ENCODE results near the gene CYTH1.

DNA sequence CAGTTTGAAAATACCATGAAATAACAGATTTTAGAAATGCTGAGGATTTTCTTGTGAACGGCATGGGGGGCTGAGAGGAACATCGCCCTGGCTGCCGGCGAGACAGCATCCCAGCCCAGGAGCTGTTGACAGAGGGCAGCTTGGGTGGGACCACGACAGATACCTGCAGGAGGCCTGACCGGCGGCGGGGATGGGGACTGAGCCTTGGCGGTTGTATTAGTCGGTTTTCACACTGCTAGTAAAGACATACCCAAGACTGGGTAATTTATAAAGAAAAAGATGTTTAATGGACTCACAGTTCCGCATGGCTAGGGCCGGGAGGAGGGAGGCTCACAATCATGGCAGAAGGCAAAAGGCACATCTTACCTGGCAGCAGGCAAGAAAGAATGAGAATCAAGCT lies 122.5 kb downstream of the CYTH1 start:
- no peak for TF ChIP-seq EZH2 (IDR thresholded peaks at IDR 0.05; ENCODE audit: borderline replicate concordance, low read length)
- TF ChIP-seq, protein P1, sequence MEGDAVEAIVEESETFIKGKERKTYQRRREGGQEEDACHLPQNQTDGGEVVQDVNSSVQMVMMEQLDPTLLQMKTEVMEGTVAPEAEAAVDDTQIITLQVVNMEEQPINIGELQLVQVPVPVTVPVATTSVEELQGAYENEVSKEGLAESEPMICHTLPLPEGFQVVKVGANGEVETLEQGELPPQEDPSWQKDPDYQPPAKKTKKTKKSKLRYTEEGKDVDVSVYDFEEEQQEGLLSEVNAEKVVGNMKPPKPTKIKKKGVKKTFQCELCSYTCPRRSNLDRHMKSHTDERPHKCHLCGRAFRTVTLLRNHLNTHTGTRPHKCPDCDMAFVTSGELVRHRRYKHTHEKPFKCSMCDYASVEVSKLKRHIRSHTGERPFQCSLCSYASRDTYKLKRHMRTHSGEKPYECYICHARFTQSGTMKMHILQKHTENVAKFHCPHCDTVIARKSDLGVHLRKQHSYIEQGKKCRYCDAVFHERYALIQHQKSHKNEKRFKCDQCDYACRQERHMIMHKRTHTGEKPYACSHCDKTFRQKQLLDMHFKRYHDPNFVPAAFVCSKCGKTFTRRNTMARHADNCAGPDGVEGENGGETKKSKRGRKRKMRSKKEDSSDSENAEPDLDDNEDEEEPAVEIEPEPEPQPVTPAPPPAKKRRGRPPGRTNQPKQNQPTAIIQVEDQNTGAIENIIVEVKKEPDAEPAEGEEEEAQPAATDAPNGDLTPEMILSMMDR (IDR thresholded peaks at IDR 0.05; ENCODE audit: low read length) = no peak
